DOHH2 (cell line): Measurements from ENCODE around the gene RPL5.

Experiments used
- CTCF ChIP-seq: fragments of 200-600 bp; sonication (generic); IDR thresholded peaks from one replicate; pipeline ENCODE4 v1.5.1; 2014; ENCODE audit warnings: antibody characterized with exemption, mild to moderate bottlenecking, low read depth, low read length; ENCODE audit not compliant: poor library complexity, severe bottlenecking
- EZH2phosphoT487 ChIP-seq: fragments of 200-600 bp; sonication (generic); IDR thresholded peaks from 2 replicates; pipeline ENCODE4 v1.6.1; 2017; ENCODE audit warnings: borderline replicate concordance, mild to moderate bottlenecking, antibody characterized with exemption, low read length, moderate library complexity, mixed read lengths

- TF ChIP-seq CTCF (no peak), EZH2phosphoT487 (no peak)
These were observed 475 bp upstream of the RPL5 start for GRCh38 chr1:92831368-92831761.
